GM19452 (cell line): ENCODE results near the gene NANP.

Experiments
- ATAC-seq: cut with Tn5 transposase; IDR thresholded peaks from one replicate; pipeline ENCODE4 v1.9.1; 2021; ENCODE audit not compliant: unreplicated experiment

Gene NANP

DNA sequence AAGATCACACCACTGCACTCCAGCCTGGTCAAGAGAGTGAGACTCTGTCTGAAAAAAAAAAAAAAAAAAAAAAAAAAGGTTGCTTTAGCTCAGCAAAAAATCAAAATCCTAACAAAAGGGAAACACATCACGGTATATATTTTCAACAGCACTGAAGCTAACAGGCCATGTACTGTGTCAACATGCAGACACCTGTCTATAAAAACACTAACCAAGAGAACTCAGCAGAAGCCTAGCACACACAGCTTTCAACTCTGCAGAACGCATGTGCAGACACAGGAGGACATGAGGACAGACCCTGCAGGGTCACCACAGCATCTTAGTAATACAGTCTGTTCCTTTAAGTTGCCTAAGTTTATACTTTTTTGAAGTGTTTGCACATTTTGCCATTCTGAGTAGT lies 52.0 kb downstream of the NANP start:
- no peak for ATAC-seq

DNA sequence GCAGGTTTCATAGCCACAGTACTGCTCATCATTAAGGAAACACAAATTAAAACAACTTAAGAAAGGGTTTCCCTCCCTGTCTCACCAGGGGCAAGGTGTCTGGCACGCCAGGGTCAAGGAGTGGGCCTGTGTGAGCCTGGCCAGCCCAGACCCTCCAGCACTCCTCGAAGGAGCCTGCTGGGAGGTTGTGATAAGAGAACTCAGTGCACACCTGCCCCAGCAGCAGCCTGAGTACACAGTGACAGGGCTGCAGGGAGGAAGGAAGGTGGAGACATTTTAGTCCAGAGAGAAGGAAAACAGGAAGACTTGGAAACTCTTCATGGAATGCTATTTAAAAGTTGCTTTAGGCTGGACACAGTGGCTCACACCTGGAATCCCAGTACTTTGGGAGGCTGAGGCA lies 52.6 kb downstream of the NANP start:
- ATAC-seq = no peak

GRCh38 chr20:25570148-25570530 lies 53.7 kb downstream of the NANP start:
- ATAC-seq = no peak

GRCh38 chr20:25567286-25567685 lies 56.5 kb downstream of the NANP start:
- ATAC-seq = no peak

- ATAC-seq = no peak
These were observed 57.0 kb downstream of the NANP start for GRCh38 chr20:25566821-25567220.

DNA sequence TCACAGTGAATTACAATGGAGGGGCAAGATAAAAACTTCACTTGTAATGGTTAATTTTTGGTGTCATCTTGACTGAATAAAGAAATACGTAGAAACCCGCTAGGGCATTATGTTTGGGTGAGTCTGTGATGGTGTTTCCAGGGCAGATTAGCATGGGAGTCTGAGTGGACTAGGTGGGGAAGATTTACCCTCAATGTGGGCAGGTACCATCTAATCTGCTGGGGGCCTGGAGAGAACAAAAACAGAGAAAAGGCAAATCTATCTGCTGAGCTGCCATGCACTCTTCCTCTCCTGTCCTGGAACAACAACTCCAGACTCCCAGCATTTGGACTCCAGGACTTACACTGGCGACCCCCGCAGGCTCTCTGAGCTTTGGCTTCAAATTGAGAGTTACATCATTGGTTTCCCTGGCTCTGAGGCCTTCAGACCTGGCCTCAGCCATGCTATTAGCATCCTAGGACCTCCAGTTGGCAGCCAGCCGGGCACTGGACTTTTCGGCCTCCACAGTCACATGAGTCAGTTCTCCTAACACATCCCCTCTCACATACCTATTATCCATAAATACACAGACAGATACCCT lies 58.1 kb downstream of the NANP start:
- ATAC-seq = no peak

DNA sequence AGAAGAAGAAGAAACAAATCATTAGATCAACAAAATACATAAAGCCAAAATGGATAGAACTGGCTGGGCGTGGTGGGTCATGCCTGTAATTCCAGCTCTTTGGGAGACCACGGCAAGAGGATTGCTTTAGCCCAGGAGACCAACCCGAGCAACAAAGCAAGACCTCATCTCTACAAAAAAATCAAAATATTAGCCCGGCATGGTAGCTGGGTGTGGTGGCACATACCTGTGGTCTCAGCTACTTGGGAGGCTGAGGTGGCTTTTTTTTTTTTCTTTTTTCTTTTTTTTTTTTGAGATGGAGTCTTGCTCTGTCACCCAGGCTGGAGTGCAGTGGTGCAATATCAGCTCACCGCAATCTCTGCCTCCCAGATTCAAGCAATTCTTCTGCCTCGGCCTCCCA lies 59.9 kb downstream of the NANP start:
- no peak for ATAC-seq

DNA sequence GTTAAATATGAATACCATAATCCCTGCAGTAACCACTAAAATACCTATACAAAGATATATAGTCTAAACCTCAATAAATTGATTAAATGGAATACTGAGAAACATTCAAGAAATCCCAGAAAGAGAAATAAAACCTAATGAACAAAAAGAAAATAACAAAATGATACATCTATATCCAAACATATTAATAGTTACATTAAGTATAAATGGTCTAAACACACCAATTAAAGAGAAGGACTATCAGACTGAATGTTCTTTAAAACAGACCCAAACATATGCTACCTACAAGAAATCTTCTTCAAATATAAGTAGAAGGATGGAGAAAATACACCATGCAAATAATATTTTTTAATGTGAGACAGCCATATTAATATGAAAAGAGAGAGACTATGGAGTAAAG lies 60.5 kb downstream of the NANP start:
- ATAC-seq = no peak
